ENCODE data around the gene S1PR5. TPM values are rescaled to one million over a fixed set of nuclear protein-coding genes. Genes with fewer than 3 reads are reported as not detected.
"Not testable (repeated sequence)": the region's sequence is repeated elsewhere in the genome, so short reads cannot be mapped to it uniquely, and the experiment has no call there.

Gene S1PR5
- total RNA-seq, 4 donors from 2014 or later: 34.9 to 64.0 (median 42.3) TPM

DNA sequence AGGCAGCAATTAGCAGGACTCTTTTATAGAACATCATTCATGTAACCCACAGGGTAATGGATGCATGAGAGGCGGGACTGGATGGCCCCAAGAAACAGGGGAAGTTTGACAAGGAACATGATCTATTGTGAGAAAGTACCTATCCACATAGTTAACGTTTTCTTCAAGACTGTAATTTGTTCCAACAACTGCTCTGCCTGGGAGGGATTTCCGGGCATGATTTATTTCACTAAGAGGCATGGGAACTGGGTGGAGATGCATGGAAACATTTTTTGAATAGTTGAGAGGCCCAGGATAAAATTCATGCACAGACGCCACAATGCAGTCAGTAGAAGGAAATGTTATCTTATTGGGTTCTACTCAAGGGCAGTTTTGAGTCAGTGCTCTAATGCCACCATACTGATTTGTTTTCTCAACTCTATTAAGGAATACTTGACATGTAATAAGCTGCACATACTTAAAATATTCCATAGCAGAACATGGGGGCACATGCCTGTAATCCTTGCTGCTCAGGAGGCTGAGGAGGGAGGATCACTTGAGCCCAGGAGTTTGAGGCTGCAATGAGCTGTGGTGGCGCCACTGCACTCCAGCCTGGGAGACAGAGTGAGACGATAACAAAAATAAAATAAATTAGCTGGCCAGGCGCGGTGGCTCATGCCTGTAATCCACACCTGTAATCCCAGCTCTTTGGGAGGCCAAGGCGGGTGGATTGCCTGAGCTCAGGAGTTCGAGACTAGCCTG is 16.6 kb upstream of the S1PR5 start:
- intact Hi-C loops (cut with DNase I; ENCODE audit: low total_unique reads): no loop called here
- TF ChIP-seq, protein P1, sequence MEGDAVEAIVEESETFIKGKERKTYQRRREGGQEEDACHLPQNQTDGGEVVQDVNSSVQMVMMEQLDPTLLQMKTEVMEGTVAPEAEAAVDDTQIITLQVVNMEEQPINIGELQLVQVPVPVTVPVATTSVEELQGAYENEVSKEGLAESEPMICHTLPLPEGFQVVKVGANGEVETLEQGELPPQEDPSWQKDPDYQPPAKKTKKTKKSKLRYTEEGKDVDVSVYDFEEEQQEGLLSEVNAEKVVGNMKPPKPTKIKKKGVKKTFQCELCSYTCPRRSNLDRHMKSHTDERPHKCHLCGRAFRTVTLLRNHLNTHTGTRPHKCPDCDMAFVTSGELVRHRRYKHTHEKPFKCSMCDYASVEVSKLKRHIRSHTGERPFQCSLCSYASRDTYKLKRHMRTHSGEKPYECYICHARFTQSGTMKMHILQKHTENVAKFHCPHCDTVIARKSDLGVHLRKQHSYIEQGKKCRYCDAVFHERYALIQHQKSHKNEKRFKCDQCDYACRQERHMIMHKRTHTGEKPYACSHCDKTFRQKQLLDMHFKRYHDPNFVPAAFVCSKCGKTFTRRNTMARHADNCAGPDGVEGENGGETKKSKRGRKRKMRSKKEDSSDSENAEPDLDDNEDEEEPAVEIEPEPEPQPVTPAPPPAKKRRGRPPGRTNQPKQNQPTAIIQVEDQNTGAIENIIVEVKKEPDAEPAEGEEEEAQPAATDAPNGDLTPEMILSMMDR (IDR thresholded peaks at IDR 0.05): no peak
- no peak for TF ChIP-seq POLR2A (IDR thresholded peaks at IDR 0.05)
- 62 to 65% methylated on average over 10 of the region's 10 CpGs for WGBS, 2 donors

DNA sequence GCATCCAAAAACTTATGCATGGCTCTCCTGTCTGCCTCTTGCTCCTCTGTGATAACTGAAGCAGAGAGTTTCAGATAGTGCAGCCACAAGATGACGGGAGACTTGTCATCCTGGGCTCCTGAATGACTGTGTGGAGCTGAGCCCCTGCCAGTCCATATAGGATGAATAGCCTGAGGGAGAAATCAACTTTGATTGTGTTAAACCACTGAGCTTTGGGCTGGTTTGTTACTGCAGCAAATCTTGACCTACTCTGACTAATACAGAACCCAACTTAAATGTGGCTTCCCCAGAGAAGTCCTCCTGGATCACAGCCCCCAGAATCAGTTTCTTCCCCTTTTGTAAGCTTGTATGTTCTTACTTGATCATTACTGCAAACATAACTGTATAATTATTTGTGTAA is 15.2 kb upstream of the S1PR5 start:
- no peak for DNase-seq (ENCODE audit: low spot score in 2 of 2)
- no peak for TF ChIP-seq POLR2A (IDR thresholded peaks at IDR 0.05)
- TF ChIP-seq, protein P1 (IDR thresholded peaks at IDR 0.05): no peak
- WGBS, 2 donors: 93 to 100% methylated on average over 1 of the region's 1 CpG
- intact Hi-C loops (cut with DNase I; ENCODE audit: low total_unique reads): no loop called here
- H3K4me3 ChIP-seq (ENCODE audit: low read depth, poor library complexity, severe bottlenecking): no peak overlapping the region

More for the DNA sequence above, 16.6 kb upstream of the S1PR5 start:
- no peak overlapping the region for H3K4me3 ChIP-seq (ENCODE audit: low read depth, poor library complexity, severe bottlenecking)
- no peak for DNase-seq (ENCODE audit: low spot score in 2 of 2)

DNA sequence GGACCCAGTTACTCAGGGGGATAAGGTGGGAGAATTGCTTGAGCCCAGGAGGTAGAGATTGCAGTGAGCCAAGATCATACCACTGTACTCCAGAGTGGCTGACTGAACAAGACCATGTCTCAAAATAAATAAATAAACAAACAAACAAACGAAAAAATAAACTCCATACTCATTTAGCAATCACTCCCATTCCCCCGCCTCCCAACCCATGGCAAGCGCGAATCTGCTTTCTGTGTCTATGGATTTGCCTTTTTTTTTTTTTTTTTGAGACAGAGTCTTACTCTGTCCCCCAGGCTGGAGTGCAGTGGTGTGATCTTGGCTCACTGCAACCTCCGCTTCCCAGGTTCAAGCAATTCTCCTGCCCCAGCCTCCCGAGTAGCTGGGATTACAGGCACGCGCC is 9.6 kb upstream of the S1PR5 start:
- WGBS, 2 donors: 86 to 91% methylated on average over 8 of the region's 8 CpGs
- H3K4me3 ChIP-seq (ENCODE audit: low read depth, poor library complexity, severe bottlenecking); DNase-seq (ENCODE audit: low spot score in 2 of 2); intact Hi-C loops (cut with DNase I; ENCODE audit: low total_unique reads): not testable (repeated sequence)

DNA sequence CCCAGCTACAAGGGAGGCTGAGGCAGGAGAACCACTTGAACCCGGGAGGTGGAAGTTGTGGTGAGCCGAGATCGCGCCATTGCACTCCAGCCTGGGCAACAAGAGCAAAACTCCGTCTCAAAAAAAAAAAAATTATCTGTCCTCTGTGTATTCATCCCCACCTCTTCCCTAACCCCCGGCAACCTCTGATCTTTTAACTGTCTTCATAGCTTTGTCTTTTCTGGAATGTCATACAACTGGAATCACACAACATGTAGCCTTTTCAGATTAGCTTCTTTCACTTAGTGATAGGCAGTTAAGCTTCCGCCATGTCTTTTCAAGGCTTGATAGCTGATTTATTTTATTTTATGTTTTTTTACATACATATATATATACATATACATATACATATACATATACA is 8.4 kb upstream of the S1PR5 start:
- no peak overlapping the region for H3K4me3 ChIP-seq (ENCODE audit: low read depth, poor library complexity, severe bottlenecking)
- 85 to 92% methylated on average over 7 of the region's 7 CpGs for WGBS, 2 donors
- DNase-seq (ENCODE audit: low spot score in 2 of 2): no peak
- intact Hi-C loops (cut with DNase I; ENCODE audit: low total_unique reads): no loop called here
- TF ChIP-seq, protein P1 (IDR thresholded peaks at IDR 0.05): no peak

DNA sequence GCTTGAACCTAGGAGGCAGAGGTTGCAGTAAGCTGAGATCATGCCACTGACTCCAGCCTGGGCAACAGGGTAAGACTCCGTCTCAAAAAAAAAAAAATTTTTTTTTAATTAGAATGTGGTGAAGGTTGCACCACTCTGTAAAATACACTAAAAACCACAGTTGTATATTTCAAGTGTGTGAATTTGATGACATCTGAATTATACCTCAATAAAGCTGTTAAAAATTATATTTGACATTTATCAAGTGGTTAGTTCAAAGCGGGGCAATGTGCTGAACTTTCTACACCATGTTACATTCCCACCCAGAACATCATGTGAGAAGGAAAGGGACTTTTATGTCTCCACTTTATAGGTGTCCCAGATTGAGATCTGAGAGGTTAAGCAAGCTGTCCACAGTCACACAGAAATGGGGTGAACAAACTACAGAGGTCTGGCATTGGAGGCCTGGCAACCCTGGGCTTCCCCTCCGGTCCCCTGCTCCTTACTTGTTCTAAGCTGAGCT is 5.9 kb upstream of the S1PR5 start:
- intact Hi-C loops (cut with DNase I; ENCODE audit: low total_unique reads): no loop called here
- WGBS, 2 donors: 52 to 70% methylated on average over 3 of the region's 3 CpGs
- TF ChIP-seq, protein P1 (IDR thresholded peaks at IDR 0.05): no peak
- no peak for TF ChIP-seq POLR2A (IDR thresholded peaks at IDR 0.05)
- H3K4me3 ChIP-seq (ENCODE audit: low read depth, poor library complexity, severe bottlenecking): no peak overlapping the region
- DNase-seq (ENCODE audit: low spot score in 2 of 2): no peak

DNA sequence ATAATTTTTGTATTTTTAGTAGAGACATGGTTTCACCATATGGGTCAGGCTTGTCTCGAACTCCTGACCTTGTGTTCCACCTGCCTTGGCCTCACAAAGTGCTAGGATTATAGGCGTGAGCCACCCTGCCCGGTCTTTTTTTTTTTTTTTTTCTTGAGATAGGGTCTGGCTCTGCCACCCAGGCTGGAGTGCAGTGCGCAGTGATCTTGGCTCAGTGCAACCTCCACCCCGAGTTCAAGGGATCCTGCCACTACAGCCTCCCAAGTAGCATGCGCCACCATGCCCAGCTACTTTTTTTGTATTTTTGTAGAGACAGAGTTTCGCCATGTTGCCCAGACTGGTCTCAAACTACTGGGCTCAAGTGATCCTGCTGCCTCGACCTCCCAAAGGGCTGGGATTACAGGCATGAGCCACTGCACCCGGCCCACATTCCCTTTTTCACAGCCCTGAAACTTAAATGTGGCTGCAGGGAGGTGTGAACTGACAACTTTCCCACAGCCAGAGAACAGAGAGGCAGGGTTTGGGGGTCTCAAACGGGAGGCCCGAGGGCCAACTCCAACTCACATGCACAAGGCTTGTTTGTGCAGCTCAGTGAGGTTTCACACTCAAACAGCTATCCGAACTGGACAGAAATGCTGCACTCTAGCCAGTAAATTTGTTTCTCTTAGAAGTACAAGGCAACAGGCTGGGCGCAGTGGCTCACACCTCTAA is 4.4 kb upstream of the S1PR5 start:
- TF ChIP-seq POLR2A (IDR thresholded peaks at IDR 0.05): no peak
- TF ChIP-seq, protein P1 (IDR thresholded peaks at IDR 0.05): no peak
- 49 to 54% methylated on average over 13 of the region's 13 CpGs for WGBS, 2 donors
- no peak overlapping the region for H3K4me3 ChIP-seq (ENCODE audit: low read depth, poor library complexity, severe bottlenecking)
- intact Hi-C loops (cut with DNase I; ENCODE audit: low total_unique reads): no loop called here
- DNase-seq (ENCODE audit: low spot score in 2 of 2): no peak

All from lower leg skin (tissue), 4 donors.